GM21381 (cell line): Measurements from ENCODE around the gene FIBCD1.

Experiments used
- ATAC-seq: cut with Tn5 transposase; IDR thresholded peaks from one replicate; pipeline ENCODE4 v1.9.1; 2021; ENCODE audit warnings: mild to moderate bottlenecking, moderate library complexity; ENCODE audit not compliant: unreplicated experiment

Gene FIBCD1

DNA sequence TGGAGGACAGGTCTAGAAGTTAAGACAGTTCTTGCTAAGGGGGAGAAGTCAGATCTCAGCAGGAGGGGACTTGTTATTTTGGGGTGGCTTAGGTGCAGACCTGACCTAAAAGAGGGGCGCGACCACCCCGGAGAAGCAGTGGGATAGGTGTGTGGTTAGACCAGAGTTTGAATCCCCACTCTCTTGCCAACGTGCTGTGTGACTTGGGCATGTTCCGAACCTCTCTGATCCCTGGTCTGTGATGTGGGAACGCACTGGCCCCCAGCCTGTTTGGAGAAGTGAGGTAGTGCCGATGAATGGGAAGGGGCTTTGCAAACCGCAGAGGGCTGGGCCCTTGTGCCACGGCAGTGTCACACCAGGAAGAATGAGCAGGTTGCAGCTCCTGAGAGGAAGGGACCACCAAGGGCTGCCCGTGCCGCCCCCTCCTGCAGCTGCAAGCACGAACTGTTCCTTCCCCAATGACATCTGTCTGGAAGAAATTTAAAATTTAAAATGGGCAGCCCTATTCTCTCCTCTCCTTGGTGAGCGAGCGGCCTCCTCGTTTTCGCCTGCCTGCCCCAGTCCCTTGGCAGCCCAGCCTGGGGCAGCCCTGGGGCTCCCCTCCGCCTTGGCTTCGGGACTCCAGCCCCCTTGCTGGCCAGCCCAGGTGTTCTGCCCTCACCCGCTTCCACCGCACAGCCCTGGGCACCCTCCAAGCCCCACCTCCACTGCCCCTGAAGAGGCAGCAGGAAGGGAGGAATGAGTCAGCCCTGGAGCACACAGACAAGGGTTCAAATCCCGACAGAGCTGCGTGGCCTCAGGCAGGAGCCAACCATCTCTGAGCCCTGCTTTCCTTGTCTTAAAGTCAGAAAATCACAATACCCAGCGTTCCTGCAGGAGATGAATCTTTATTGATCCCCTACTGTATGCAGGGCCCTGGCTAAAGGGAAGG, 1.6 kb downstream of the FIBCD1 start:
- ATAC-seq: no peak

- ATAC-seq: no peak
These were observed 2.5 kb downstream of the FIBCD1 start for GRCh38 chr9:130936285-130937117.

DNA sequence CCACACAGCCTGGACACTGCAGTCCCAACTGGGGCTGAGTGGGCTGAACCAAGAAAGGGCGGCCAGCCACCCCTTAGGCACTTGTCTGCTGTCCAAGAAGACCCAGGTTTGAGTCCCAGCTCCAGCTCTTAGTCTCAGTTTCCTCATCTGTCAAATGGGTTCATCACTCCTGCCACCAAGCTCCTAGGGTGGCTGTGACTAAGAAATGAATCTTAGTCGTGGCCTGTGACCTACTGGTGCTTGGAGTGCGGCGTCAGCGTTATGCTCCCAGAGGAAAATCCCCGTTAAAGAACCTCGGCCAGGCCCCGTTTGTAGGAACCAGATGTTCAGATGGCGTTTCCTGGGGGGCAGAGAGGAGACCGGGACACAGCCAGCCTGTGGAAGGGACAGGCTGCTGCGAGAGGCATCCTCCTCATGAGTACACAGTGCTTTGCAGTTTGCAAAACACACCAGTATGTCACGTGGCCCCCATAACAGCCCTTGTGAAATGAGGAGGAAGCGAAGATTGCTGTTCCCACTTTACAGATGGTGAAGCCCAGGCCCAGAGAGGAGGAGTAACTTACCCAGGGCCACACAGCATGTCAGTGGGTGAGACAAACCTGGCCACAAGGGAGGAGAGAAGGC, 3.3 kb downstream of the FIBCD1 start:
- no peak for ATAC-seq

DNA sequence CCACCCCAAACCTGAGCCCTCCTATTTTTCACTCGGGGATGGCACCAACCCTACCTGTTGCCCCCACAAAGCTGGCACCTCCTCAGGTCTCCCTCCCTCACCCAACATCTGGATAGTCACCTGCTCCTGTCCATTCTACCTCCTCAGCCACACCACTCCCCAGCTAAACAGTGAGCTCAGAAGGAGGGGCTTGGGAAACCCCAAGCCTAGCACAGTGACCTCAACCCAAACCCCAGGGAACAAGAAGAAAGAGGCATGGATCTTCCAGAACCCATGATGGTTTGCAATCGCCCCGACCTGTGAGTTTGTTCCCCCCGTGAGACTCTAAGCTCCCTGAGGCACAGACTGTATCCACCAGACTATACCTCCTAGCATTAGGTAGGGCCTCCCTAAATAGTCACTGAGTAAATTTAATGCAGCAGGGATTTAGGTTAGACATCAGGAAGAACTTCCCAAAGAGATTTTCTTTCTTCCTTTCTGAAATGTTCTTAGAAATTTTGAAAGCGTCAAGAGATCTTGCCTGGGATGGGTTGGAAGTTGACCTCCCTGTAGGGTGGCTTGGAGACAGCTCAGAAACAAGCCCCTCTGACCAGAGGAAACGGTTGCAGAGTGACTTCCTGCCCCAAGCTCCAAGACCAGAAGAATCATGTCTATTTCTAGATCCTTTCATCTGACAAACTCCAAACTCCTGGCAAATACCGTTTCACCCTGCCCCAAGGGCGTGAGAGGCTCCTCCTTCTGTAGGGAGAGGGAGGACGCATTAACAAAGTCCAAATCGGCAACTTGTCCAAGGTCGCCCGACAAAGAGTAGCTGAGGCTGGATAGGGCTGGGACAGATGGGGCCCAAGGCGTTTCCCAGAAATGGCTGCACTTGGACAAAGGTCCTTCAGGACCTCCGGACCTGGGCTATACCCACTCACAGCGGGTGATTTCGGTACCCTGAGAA, 4.1 kb downstream of the FIBCD1 start:
- no peak for ATAC-seq

GRCh38 chr9:130934246-130934645, 4.8 kb downstream of the FIBCD1 start:
- ATAC-seq: no peak

DNA sequence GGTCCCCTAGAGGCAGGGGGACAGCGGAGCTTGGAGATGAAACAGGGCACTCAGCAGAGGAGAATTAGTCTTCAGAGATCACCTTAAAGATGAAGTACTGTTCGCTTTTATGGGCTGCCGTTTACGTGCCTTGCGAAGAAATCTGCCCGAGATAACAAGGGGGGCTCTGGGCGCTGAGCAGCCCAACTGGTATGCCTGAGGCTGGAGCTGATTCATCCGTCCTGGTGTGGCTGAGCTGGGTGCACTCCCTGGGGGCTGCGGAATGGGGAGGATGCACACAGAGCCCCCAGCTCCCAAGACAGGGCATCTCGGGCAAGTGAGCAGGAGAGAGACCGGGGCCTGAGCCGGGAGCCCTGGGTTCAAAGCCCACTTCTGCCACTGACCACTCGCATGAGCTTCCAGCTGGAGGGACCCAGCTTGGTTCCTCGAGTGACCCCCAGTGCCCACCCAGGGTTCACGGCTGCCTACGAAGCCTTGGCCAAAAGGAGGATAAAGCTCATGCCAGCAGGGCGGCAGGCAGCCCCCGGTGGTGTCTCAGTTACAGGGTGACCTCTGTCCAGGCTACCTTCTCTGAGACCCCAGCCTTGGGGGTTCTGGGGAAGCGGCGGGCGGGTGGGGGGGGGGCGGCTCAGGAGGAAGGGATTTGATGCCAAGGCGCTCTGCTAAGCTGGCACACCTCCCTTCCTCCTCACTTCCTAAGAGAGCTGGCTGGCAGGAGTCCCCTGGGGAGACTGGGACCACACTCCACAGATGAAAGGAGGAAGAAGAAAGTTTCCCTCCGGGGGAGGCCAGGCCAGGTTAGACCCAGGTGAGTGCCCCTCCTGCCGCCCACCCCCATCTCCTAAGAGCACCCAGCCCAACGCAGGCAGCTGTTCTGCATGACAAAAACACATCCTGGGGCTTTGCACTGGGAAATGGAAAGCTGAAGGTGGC, 5.7 kb downstream of the FIBCD1 start:
- no peak for ATAC-seq

DNA sequence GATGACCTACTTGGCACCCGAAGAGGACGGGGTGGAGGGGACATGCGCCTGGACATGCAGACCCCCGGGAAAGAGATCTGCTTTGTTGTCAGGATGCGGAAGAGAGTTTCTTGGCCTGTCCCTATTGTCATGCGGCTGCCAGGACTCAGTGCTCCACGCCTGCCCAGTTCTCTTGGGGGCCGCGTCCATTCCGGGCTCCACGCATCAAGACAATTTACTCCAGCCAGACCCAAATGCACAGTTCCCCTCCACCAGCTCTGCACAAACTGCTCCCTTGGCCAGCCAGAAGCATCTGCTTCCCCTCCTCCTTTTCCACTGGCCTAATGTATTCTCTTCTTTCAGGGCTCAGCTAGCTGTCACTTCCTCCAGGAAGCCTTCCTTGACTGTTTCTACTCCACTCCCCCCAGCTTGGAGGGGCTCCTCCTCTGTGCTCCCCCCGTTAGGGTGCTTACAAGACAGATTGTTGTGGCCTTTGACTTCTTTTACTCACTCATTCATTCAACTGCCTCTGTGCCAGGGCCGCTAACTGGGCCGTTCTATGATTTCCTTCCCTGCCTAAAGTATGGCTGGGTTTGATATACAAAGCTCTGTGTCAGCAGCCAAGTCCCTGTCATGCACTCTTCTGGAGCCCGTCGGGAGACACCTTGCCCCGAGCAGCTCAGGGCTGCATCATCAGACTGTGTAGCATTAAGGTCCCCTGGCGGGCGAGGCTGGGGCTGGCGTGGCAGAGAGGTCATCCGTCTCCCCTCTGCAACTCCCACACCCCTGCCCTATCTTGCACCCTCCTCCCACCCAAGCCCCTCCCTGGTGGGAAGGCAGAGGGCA, 6.6 kb downstream of the FIBCD1 start:
- no peak for ATAC-seq

DNA sequence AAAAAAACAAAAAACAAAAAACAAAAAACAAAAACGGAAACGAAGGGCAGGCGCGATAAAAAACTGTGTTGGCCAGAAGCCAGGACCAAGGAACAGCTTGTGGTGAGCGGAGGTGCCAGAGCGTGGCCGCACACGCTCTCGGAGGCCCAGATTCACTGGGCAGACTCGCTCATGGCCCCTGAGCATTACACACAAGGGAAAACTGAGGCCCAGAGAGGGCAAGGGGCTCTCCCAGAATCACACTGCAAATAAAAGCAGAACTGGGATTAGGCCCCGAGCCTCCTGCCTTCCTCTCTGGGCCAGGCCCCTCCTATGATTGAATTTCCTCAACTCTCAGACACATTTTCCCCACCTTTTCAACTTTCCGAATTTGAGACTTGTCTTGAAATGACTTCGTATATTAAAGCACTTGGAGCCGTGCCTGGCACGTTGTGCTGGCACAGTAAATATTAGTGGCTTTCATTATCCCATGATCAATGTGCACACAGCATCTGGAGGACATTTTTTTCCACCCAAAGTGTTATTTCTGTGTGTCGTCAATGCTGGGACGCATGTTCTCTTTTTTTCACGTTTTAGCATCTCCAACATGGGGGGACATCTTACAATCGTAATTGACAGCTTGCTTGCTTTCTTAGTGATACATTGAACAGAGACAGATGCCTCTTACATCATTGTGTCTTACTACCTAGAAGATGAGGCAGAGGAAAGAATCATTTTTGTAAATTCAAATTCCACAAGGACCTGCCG, 7.4 kb downstream of the FIBCD1 start:
- ATAC-seq: no peak

DNA sequence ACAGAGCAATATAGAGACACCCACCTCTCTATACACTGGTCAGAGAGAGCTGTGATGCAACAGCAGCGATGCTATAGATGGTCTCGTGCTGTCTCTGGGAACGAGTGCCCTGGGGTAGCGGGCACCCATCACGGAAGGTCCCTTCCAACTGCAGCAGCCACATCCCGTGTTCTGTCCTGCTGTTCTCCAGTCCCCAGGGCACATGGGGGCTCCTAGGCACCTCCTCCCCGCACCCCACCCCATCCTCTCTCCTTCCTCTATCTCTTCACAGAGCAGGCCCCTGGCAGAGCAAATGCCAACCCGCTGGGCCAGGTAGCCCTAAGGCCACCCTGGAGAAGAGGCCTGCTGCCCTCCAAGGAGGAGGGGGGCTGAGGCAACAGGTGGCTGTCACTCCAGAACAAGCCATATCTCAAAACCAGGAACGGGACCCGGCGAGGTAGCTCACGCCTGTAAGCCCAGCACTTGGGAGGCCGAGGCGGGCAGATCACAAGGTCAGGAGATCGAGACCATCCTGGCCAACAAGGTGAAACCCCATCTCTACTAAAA, 8.2 kb downstream of the FIBCD1 start:
- no peak for ATAC-seq

DNA sequence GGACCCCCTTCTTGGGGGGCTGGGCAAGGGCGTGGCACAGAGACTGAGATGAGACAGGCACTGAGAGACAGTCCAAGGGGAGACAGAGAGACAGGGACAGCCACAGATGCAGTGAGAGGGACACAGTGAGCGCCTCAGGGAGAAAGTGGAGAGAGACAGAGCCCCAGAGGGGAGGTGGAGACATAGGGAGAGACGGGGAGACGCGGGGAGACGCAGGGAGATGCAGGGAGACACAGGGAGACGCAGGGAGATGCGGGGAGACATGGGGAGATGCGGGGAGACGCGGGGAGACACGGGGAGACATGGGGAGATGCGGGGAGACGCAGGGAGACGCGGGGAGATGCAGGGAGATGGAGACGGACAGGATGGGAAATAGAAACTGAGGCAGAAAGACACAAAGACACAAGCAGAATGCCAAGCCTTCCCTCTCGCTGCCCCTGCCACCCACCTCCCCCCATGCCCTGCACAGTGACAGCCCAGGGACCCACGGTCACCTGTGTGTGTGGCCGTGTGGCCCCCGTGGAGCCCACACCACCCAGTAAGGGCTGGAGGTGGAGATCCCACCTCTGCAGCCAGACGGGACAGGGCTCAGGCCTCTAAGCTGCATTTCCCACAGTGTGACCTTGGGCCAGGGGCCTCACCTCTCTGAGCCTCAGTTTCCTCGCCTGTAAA, 8.8 kb downstream of the FIBCD1 start:
- ATAC-seq: no peak

DNA sequence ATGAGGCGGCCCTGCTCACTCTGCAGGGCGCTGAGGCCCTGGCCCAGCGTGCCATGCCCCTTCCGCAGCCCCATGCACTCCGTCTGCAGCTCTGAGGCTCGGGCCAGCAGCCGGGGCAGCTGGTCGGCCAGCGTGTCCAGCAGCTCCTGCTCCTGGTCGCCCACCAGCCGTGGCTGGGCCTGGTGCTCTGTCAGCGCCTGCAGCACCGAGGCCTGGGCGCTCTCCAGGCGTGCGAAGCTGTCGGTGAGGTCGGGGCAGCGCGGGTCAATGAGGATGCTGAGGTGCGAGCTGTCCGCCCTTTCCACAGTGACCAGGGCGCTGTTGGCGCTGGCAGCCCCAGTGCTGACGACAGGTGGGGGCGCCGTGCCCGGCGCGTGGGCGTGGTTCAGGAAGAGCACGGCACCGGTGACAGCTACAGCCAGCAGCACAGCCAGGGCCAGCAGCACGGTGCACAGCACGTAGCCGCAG, 9.4 kb downstream of the FIBCD1 start:
- ATAC-seq: no peak

- ATAC-seq: no peak
These were observed 10.8 kb downstream of the FIBCD1 start for GRCh38 chr9:130927995-130928900.

DNA sequence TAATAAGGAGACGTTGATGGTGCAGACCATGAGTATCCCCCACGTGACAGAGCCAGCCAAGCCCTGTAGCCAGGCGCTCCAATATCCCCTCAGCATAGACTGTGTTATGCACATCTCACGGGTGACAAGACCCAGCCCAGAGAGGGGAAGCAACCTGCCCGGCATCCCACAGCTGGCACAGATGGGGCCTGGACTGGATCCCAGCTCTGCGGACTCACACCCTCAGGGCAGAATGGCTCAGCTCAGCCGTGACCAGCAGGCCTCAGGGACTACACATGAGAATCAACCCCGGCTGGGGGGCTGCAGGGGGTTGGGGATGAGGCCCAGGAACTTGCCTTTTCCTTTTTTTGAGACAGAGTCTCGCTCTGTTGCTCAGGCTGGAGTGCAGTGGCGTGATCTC, 11.7 kb downstream of the FIBCD1 start:
- no peak for ATAC-seq

- ATAC-seq: no peak
These were observed 13.9 kb downstream of the FIBCD1 start for GRCh38 chr9:130925050-130925678.

GRCh38 chr9:130924448-130924788, 14.6 kb downstream of the FIBCD1 start:
- ATAC-seq: no peak
